Left lung (tissue), 10 donors: ENCODE data around the gene STRN3. TPM values are rescaled to one million over a fixed set of nuclear protein-coding genes. Genes with fewer than 3 reads are reported as not detected.
"Not testable (repeated sequence)": the region's sequence is repeated elsewhere in the genome, so short reads cannot be mapped to it uniquely, and the experiment has no call there.

ENCODE experiments used
- ATAC-seq: fragments of 200-7000 bp; cut with Tn5 transposase; one replicate; pipeline ENCODE4 v1.9.1; 2020; ENCODE audit warnings: moderate library complexity
- DNase-seq, 4 donors: peaks; one replicate each; pipeline ENCODE4 v3.0.0-alpha.2; 2013 to 2020
- H3K27ac ChIP-seq, 2 donors: fragments of 200-600 bp; sonication (generic) in 1 of 2; one replicate each; pipeline versions ENCODE4 v1.5.0 to v1.8.0; 2020 to 2021
- H3K27me3 ChIP-seq, 2 donors: fragments of 200-600 bp; sonication (generic) in 1 of 2; one replicate each; pipeline versions ENCODE4 v1.5.0 to v1.8.0; 2020 to 2021
- H3K36me3 ChIP-seq, 2 donors: fragments of 200-600 bp; sonication (generic) in 1 of 2; one replicate each; pipeline versions ENCODE4 v1.5.0 to v1.8.0; 2020 to 2021
- H3K4me1 ChIP-seq, 2 donors: fragments of 200-600 bp; one replicate each; pipeline ENCODE4 v1.8.0; 2021
- H3K4me3 ChIP-seq, 2 donors: fragments of 200-600 bp; sonication (generic) in 1 of 2; one replicate each; pipeline versions ENCODE4 v1.5.0 to v1.8.0; 2020 to 2021; ENCODE audit warnings: mild to moderate bottlenecking in 1 of 2
- H3K9me3 ChIP-seq, 2 donors: fragments of 200-600 bp; sonication (generic) in 1 of 2; one replicate each; pipeline versions ENCODE4 v1.5.0 to v1.8.0; 2020 to 2021
- intact Hi-C, 2 donors: fragments of 100-400 bp; cut with DNase I; formaldehyde crosslinking; loops; one replicate each; pipeline versions ENCODE4 v1.11.2 to v1.14.2; 2022
- polyA plus RNA-seq, 6 donors: library from polyadenylated mRNA; unstranded; fragments of 120-200 nt; gene quantifications; one replicate each; pipeline ENCODE4 v1.2.1, GENCODE V29; 2013; ENCODE audit not compliant: insufficient read length in 6 of 6
- total RNA-seq, 2 donors: library from RNA; stranded (reverse); fragmentation: NEBNext Ultra II Directional; extraction: Animal tissue kit (Norgen Biotek cat#: 25700); gene quantifications; one replicate each; pipeline ENCODE4 v1.2.1, GENCODE V29; 2021
- TF ChIP-seq, protein P1 (sequence below), 2 donors: fragments of 200-600 bp; sonication (generic) in 1 of 2; IDR thresholded peaks; one replicate each; pipeline versions ENCODE4 v1.5.0 to v1.8.0; 2021; ENCODE audit warnings: antibody characterized with exemption in 2 of 2
- donor health status: DM: no; HTN: yes; CAD: no.
- donor health status: DM: no; HTN: no; CAD: no.

Gene STRN3
- total and polyA plus RNA-seq, 8 donors: 31.7 to 54.7 (median 46.5) TPM

DNA sequence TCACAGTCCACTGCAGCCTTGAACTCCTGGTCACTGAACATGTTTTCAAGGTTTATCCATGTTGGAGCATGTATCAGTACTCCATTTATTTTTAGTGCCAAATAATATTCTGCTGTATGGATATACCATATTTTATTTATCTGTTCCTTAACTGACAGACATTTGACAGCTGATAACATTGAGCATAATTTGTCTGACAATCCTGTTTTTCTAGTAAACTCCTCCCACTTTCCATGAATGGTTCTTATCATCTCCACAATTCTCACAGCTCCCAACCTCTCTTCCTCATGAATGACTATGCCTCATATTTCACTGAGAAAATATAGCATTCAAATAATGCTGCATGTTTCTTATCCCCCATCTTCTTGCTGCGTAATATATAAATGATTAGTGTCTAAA lies 118.5 kb downstream of the STRN3 start:
- H3K9me3 ChIP-seq: no peaks in the 10 kb centered on the region
- peaks cover 0 to 70% of the 10 kb centered on the region in 2 donors for H3K36me3 ChIP-seq
- no peak overlapping the region for H3K27ac ChIP-seq
- intact Hi-C loops: loop anchor here in 1 of 2 donors (10.0 kb wide), 1 partner anchor 253 kb away; no protein-coding TSS in a partner anchor
- H3K27me3 ChIP-seq: no peaks in the 10 kb centered on the region
- DNase-seq (no peak), ATAC-seq (no peak)
- TF ChIP-seq, protein P1, sequence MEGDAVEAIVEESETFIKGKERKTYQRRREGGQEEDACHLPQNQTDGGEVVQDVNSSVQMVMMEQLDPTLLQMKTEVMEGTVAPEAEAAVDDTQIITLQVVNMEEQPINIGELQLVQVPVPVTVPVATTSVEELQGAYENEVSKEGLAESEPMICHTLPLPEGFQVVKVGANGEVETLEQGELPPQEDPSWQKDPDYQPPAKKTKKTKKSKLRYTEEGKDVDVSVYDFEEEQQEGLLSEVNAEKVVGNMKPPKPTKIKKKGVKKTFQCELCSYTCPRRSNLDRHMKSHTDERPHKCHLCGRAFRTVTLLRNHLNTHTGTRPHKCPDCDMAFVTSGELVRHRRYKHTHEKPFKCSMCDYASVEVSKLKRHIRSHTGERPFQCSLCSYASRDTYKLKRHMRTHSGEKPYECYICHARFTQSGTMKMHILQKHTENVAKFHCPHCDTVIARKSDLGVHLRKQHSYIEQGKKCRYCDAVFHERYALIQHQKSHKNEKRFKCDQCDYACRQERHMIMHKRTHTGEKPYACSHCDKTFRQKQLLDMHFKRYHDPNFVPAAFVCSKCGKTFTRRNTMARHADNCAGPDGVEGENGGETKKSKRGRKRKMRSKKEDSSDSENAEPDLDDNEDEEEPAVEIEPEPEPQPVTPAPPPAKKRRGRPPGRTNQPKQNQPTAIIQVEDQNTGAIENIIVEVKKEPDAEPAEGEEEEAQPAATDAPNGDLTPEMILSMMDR (IDR thresholded peaks at IDR 0.05): no peak
- H3K4me1 ChIP-seq: no peaks in the 10 kb centered on the region
- H3K4me3 ChIP-seq: no peak overlapping the region

DNA sequence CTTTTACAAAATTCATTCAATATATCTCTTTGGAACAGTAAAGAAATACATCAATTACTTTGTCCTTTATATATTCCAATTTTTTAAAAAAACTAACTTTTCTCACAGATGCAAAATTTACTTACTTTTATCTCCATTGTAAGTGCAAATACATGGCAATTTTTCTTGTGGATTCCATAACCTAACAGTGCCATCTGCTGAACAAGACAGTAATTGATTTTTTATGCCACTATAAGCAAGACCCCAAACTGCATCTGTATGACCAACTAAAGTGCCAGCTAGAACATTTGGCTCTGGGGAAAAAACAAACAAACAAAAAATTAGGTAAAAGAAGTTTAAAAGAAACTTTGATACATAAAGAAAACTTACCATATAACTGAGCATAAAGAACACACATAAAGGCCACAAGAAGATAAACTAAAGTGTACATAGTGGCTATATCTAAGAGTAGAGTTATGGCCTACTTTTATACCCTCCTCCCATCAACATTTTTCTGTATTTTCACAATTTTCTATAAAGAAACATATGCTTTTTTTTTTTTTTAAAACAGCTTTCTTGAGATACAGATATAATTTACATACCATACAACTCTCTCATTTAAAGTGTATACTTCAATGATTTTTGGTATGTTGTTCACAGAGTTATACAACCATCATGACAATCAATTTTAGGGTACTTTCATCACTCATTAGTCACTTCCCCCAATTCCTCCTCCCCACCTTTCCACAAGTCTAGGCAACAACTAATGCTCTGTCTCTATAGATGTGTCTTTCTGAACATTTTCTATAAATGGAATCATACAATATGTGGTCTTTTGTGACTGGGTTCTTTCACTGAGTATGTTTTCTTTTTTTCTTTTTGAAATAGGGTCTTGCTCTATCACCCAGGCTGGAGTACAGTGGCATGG lies 119.2 kb downstream of the STRN3 start:
- ATAC-seq (peak; percentile 41), DNase-seq (peak in 1 of 4 donors; percentile 24)
- TF ChIP-seq, protein P1 (IDR thresholded peaks at IDR 0.05): peak in 1 of 2 donors; percentile 10
- Histone ChIP-seq H3K36me3 (peaks cover 0 to 70% of the 10 kb centered on the region in 2 donors), H3K27me3 (no peaks in the 10 kb centered on the region), H3K9me3 (no peaks in the 10 kb centered on the region), H3K27ac (no peak overlapping the region), H3K4me3 (no peak overlapping the region), H3K4me1 (no peaks in the 10 kb centered on the region)
- intact Hi-C loops: loop anchor here in 1 of 2 donors (10.0 kb wide), 1 partner anchor 252 kb away; no protein-coding TSS in a partner anchor

DNA sequence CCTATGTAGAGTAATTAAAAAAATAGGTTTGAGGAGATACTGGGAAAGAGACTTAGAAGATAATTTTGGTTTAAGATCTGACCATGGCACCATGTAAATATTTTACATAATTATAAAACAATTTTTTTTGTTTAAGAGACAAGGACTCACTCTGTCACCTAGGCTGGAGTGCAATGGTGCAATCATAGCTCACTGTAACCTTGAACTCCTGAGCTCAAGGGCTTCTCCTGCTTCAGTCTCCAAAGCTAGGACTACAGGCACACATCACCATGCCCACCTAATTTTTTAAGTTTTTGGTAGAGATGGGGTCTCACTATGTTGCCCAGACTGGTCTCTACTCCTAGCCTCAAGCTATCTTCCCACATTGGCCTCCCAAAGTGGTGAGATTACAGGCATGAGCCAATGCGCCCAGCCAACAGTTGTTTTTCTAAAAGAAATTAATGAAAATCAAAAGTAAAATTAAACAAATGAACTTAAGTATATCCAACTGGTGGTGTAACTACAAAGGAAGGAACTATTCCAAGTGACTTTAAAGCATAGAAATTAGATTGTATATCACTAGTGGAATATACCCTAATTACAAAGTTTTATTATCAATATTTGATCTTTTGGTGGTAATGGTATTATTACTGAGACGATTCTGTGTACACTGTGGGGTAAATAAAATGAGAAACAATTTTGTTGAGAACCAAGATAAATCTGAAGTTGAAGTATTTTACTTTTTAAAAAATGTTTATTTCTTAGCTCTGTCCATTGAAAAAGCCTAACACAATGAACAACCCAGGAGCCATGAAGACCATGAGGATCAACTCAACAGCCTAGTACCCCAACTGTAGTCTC lies 122.7 kb downstream of the STRN3 start:
- no peak for ATAC-seq
- no peak for DNase-seq
- TF ChIP-seq, protein P1 (IDR thresholded peaks at IDR 0.05): no peak
- intact Hi-C loops: loop anchor here in 1 of 2 donors (10.0 kb wide), 1 partner anchor 249 kb away; no protein-coding TSS in a partner anchor
- Histone ChIP-seq H3K27me3 (no peaks in the 10 kb centered on the region), H3K9me3 (no peaks in the 10 kb centered on the region), H3K4me1 (no peaks in the 10 kb centered on the region), H3K4me3 (no peak overlapping the region), H3K27ac (no peak overlapping the region), H3K36me3 (peaks cover 0 to 53% of the 10 kb centered on the region in 2 donors)

DNA sequence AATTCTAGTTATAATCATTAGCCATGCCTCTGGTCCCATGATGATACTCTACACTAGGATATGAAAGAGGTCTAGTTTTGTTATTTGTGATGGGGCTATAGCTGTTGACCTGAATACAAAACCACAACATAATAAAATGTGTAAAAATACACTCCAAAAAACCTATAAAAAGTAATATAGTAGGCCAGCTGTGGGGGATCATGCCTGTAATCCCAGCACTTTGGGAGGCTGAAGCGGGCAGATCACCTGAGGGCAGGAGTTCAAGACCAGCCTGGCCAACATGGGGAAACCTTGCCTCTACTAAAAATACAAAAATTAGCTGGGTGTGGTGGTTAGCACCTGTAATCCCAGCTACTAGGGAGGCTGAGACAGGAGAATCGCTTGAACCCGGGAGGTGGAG lies 129.1 kb downstream of the STRN3 start:
- peaks cover 0 to 32% of the 10 kb centered on the region in 2 donors for H3K36me3 ChIP-seq
- H3K4me3 ChIP-seq, H3K27me3 ChIP-seq, H3K27ac ChIP-seq, ATAC-seq, H3K4me1 ChIP-seq, DNase-seq, H3K9me3 ChIP-seq, intact Hi-C loops: not testable (repeated sequence)

DNA sequence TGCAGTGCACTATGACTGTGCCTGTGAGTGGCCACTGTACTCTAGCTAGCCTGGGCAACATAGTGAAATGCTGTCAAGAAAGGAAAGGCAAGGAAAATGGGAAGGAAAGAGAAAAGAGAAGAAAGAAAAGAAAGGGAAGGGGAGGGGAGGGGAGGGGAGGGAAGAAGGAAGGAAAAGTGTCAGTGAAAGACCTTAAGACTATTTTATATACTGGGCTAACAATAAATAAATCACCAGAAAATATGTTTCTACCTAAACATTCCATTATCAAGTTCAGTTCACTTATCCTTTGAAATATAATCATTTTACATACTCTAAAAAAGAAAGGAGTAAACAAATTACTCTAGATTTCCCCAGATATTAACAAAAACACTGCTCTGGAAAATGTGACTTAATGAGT lies 129.7 kb downstream of the STRN3 start:
- ATAC-seq: no peak
- TF ChIP-seq, protein P1 (IDR thresholded peaks at IDR 0.05): no peak

More for the DNA sequence above, 129.7 kb downstream of the STRN3 start:
- H3K27me3 ChIP-seq: no peaks in the 10 kb centered on the region
- no peaks in the 10 kb centered on the region for H3K9me3 ChIP-seq
- no peak for DNase-seq
- H3K27ac ChIP-seq: no peak overlapping the region
- no peaks in the 10 kb centered on the region for H3K4me1 ChIP-seq
- intact Hi-C loops: no loop called here
- peaks cover 0 to 28% of the 10 kb centered on the region in 2 donors for H3K36me3 ChIP-seq
- H3K4me3 ChIP-seq: no peak overlapping the region
